Memory B cell (primary cell): ENCODE results near the gene PIP5K1B.
A peak's percentile ranks its signal among the peaks of the same experiment; 100 is the strongest.

Experiments used
- ATAC-seq: fragments of 150-1000 bp; cut with Tn5 transposase; 2 replicates; pipeline ENCODE4 v1.10.0; 2021; ENCODE audit warnings: low read depth, mild to moderate bottlenecking, moderate library complexity
- DNase-seq, 2 donors: peaks; one replicate each; pipeline ENCODE4 v3.0.0; 2022; ENCODE audit warnings: low spot score in 2 of 2
- H3K27ac Mint-ChIP-seq: one replicate; pipeline ENCODE4 v1.8.0; 2022; ENCODE audit warnings: mild to moderate bottlenecking, moderate library complexity, mixed read lengths
- H3K27me3 Mint-ChIP-seq: one replicate; pipeline ENCODE4 v1.8.0; 2022; ENCODE audit warnings: mixed read lengths
- H3K36me3 Mint-ChIP-seq: one replicate; pipeline ENCODE4 v1.8.0; 2022; ENCODE audit warnings: mild to moderate bottlenecking, mixed read lengths
- H3K4me1 Mint-ChIP-seq: one replicate; pipeline ENCODE4 v1.8.0; 2022; ENCODE audit warnings: mixed read lengths
- H3K4me3 Mint-ChIP-seq: one replicate; pipeline ENCODE4 v1.8.0; 2022; ENCODE audit warnings: mild to moderate bottlenecking, moderate library complexity, mixed read lengths
- H3K9me3 Mint-ChIP-seq: one replicate; pipeline ENCODE4 v1.8.0; 2022; ENCODE audit warnings: mixed read lengths

The PIP5K1B gene

DNA sequence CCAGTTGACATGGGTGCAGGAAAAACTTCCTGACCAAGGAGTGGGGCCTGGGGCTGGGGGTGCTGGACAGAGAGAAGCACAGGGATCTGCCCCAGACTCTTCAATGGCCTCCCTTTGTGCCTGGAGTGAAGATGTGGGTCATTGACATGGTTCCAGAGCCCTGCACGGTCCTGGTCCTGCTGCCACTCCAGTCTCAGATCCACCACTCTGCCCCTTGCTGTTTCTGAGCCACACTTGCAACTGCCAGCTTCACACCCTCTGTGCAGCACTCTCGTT lies 10.1 kb downstream of the PIP5K1B start:
- ATAC-seq (no peak), DNase-seq (no peak)
- peaks cover 13% of the 10 kb centered on the region for H3K36me3 Mint-ChIP-seq
- H3K9me3 Mint-ChIP-seq: no peaks in the 10 kb centered on the region
- H3K4me3 Mint-ChIP-seq: no peak overlapping the region
- H3K4me1 Mint-ChIP-seq: peaks cover 19% of the 10 kb centered on the region
- no peak overlapping the region for H3K27ac Mint-ChIP-seq
- no peaks in the 10 kb centered on the region for H3K27me3 Mint-ChIP-seq

GRCh38 chr9:68717552-68718443 lies 12.8 kb downstream of the PIP5K1B start:
- no peak for DNase-seq
- H3K4me3 Mint-ChIP-seq: no peak overlapping the region
- no peak overlapping the region for H3K27ac Mint-ChIP-seq

DNA sequence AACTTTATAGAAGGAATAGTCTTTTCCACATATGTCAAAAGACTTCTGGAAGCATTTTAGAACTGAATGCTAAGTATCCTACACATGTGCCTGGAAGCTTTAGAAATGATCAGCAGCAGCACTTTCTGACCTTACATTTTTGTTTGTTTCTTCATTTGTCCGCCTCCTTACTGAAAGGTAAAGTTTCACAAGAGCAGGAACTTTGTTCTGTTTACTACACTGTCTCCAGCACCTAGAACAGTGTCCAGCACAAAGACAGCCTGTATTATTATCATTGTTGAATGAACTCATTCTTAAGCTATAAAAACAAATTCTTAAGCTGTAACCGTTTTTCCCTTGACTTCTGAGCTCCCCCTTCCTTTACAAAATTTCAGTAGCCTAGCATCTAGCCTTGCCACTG lies 14.8 kb downstream of the PIP5K1B start:
- H3K27ac Mint-ChIP-seq: no peak overlapping the region
- H3K4me1 Mint-ChIP-seq: peaks cover 18% of the 10 kb centered on the region
- DNase-seq: no peak
- peaks cover 16% of the 10 kb centered on the region for H3K36me3 Mint-ChIP-seq
- no peak for ATAC-seq
- H3K27me3 Mint-ChIP-seq: no peaks in the 10 kb centered on the region
- H3K4me3 Mint-ChIP-seq: no peak overlapping the region
- H3K9me3 Mint-ChIP-seq: peaks cover 2% of the 10 kb centered on the region

More at GRCh38 chr9:68717552-68718443, 12.8 kb downstream of the PIP5K1B start:
- Mint-ChIP-seq H3K9me3 (no peaks in the 10 kb centered on the region), H3K27me3 (no peaks in the 10 kb centered on the region), H3K36me3 (peaks cover 13% of the 10 kb centered on the region), H3K4me1 (peaks cover 17% of the 10 kb centered on the region)
- no peak for ATAC-seq

- no peak for DNase-seq
- Mint-ChIP-seq H3K27me3 (no peaks in the 10 kb centered on the region), H3K9me3 (peaks cover 2% of the 10 kb centered on the region), H3K36me3 (peaks cover 12% of the 10 kb centered on the region), H3K4me1 (peaks cover 15% of the 10 kb centered on the region), H3K4me3 (no peak overlapping the region), H3K27ac (no peak overlapping the region)
- no peak for ATAC-seq
These were observed 15.7 kb downstream of the PIP5K1B start for GRCh38 chr9:68720656-68721313.

GRCh38 chr9:68721666-68722330 lies 16.8 kb downstream of the PIP5K1B start:
- Mint-ChIP-seq H3K9me3 (peaks cover 2% of the 10 kb centered on the region), H3K36me3 (peaks cover 8% of the 10 kb centered on the region), H3K4me1 (peaks cover 15% of the 10 kb centered on the region), H3K4me3 (no peak overlapping the region), H3K27ac (no peak overlapping the region), H3K27me3 (no peaks in the 10 kb centered on the region)
- DNase-seq (no peak), ATAC-seq (no peak)

DNA sequence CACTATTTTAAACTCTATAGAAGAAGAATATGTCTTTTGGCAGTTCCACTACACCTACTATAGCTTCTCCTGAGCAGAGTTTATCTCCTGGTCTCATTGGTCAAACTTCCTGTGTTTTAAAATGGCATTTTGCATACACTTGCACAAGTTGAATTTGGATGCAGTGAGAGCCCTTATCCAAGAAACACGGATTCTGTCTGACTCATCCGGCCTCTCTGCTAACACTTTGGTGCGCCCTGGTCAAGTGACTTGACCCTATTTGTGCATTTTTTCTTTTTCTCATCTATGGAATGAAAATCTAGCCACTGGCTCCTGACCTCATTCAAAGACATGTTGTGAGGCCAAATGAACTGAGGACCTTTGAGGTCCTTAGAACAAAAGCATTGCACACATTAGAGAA lies 20.0 kb downstream of the PIP5K1B start:
- H3K27ac Mint-ChIP-seq: no peak overlapping the region

GRCh38 chr9:68726489-68726888 lies 21.4 kb downstream of the PIP5K1B start:
- Mint-ChIP-seq H3K36me3 (peaks cover 23% of the 10 kb centered on the region), H3K4me1 (peaks cover 21% of the 10 kb centered on the region), H3K9me3 (peaks cover 2% of the 10 kb centered on the region), H3K27ac (no peak overlapping the region), H3K27me3 (no peaks in the 10 kb centered on the region), H3K4me3 (no peak overlapping the region)
- DNase-seq: no peak
- ATAC-seq: no peak

More for the DNA sequence above, 20.0 kb downstream of the PIP5K1B start:
- peaks cover 2% of the 10 kb centered on the region for H3K9me3 Mint-ChIP-seq
- no peak for ATAC-seq
- peaks cover 15% of the 10 kb centered on the region for H3K4me1 Mint-ChIP-seq
- DNase-seq: no peak
- H3K27me3 Mint-ChIP-seq: no peaks in the 10 kb centered on the region
- peaks cover 21% of the 10 kb centered on the region for H3K36me3 Mint-ChIP-seq
- H3K4me3 Mint-ChIP-seq: no peak overlapping the region

DNA sequence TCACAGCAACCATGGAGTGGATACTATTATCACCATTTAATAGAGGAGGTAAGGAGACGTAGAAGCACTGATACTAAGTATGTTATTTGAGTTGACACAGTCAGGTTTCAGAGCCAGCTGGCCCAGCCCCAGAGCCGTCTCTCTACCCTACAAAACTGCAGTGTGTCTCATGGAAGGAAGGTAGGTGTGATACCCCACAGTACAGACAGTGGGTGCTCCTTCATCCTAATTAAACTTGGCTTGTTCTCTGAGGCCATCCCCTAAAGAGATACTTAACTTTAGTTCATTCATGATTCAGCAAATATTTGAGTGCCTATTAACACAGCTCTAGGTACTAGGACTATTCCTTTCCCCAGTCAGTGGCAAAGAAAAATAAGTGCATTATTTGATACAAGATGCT lies 22.6 kb downstream of the PIP5K1B start:
- ATAC-seq (no peak), DNase-seq (no peak)
- no peak overlapping the region for H3K27ac Mint-ChIP-seq
- H3K36me3 Mint-ChIP-seq: peaks cover 28% of the 10 kb centered on the region
- no peaks in the 10 kb centered on the region for H3K27me3 Mint-ChIP-seq
- H3K4me1 Mint-ChIP-seq: peaks cover 27% of the 10 kb centered on the region
- peaks cover 2% of the 10 kb centered on the region for H3K9me3 Mint-ChIP-seq
- no peak overlapping the region for H3K4me3 Mint-ChIP-seq

- no peak overlapping the region for H3K27ac Mint-ChIP-seq
- H3K4me3 Mint-ChIP-seq: no peak overlapping the region
- no peak for ATAC-seq
- peaks cover 2% of the 10 kb centered on the region for H3K9me3 Mint-ChIP-seq
- H3K27me3 Mint-ChIP-seq: no peaks in the 10 kb centered on the region
- DNase-seq: no peak
- H3K36me3 Mint-ChIP-seq: peaks cover 26% of the 10 kb centered on the region
- H3K4me1 Mint-ChIP-seq: peaks cover 25% of the 10 kb centered on the region
These were observed 23.7 kb downstream of the PIP5K1B start for GRCh38 chr9:68728731-68729130.

GRCh38 chr9:68730570-68731235 lies 25.7 kb downstream of the PIP5K1B start:
- Mint-ChIP-seq H3K27me3 (no peaks in the 10 kb centered on the region), H3K36me3 (peaks cover 25% of the 10 kb centered on the region), H3K9me3 (no peaks in the 10 kb centered on the region), H3K4me1 (peaks cover 30% of the 10 kb centered on the region), H3K4me3 (no peak overlapping the region), H3K27ac (no peak overlapping the region)
- ATAC-seq (no peak), DNase-seq (no peak)

- H3K4me1 Mint-ChIP-seq: peaks cover 36% of the 10 kb centered on the region
- H3K36me3 Mint-ChIP-seq: peaks cover 28% of the 10 kb centered on the region
- DNase-seq (no peak), ATAC-seq (no peak)
- no peaks in the 10 kb centered on the region for H3K27me3 Mint-ChIP-seq
- no peaks in the 10 kb centered on the region for H3K9me3 Mint-ChIP-seq
- H3K27ac Mint-ChIP-seq: no peak overlapping the region
- no peak overlapping the region for H3K4me3 Mint-ChIP-seq
These were observed 26.8 kb downstream of the PIP5K1B start for GRCh38 chr9:68731857-68732256.

- peaks cover 28% of the 10 kb centered on the region for H3K36me3 Mint-ChIP-seq
- no peaks in the 10 kb centered on the region for H3K27me3 Mint-ChIP-seq
- peaks cover 40% of the 10 kb centered on the region for H3K4me1 Mint-ChIP-seq
- no peaks in the 10 kb centered on the region for H3K9me3 Mint-ChIP-seq
- H3K27ac Mint-ChIP-seq: peak overlapping the region; percentile 59
- DNase-seq (no peak), ATAC-seq (no peak)
- H3K4me3 Mint-ChIP-seq: no peak overlapping the region
These were observed 27.5 kb downstream of the PIP5K1B start for GRCh38 chr9:68732405-68733020.

DNA sequence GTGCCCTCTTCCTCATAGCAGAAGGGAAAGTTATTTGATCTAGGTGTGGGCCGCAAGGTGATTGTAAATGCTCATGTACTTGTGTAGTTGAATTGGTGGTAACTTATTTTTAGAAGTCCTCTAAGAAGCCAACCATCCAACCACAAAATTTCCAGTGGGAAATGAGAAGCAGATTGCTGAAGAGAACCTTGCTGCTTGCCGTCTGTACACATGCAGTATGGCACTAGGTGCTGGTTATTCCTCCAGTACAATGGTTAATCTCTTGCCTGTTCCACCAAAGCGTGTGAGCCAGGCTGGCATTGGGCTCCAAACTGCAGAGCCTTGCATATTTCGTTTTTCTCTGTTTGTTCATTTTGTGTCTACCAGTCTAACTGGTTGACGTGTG lies 28.0 kb downstream of the PIP5K1B start:
- H3K27ac Mint-ChIP-seq: no peak overlapping the region

More for the DNA sequence above, 28.0 kb downstream of the PIP5K1B start:
- H3K27me3 Mint-ChIP-seq: no peaks in the 10 kb centered on the region
- H3K4me3 Mint-ChIP-seq: no peak overlapping the region
- peaks cover 37% of the 10 kb centered on the region for H3K4me1 Mint-ChIP-seq
- ATAC-seq (no peak), DNase-seq (no peak)
- H3K9me3 Mint-ChIP-seq: no peaks in the 10 kb centered on the region
- H3K36me3 Mint-ChIP-seq: peaks cover 23% of the 10 kb centered on the region
